Brain microvascular endothelial cell (primary cell): ENCODE results near the gene SPIRE1.

Source experiments
- DNase-seq: peaks from one replicate; pipeline ENCODE4 v3.0.0-alpha.2; 2020
- H3K27ac ChIP-seq: fragments of 250-450 bp; sonication (Bioruptor Pico); 2 replicates; pipeline ENCODE4 v1.5.1; 2020; ENCODE audit warnings: mild to moderate bottlenecking, moderate library complexity
- H3K27me3 ChIP-seq: fragments of 250-450 bp; sonication (Bioruptor Pico); replicated peaks from 2 replicates; pipeline ENCODE4 v1.5.1; 2020; ENCODE audit warnings: mild to moderate bottlenecking
- H3K36me3 ChIP-seq: fragments of 250-450 bp; sonication (Bioruptor Pico); replicated peaks from 2 replicates; pipeline ENCODE4 v1.5.1; 2020; ENCODE audit warnings: mild to moderate bottlenecking
- H3K4me3 ChIP-seq: 2 replicates; pipeline ENCODE4 v1.5.1; 2011; ENCODE audit warnings: low read depth, mild to moderate bottlenecking, control low read depth, low read length, moderate library complexity
- CTCF ChIP-seq: IDR thresholded peaks from 2 replicates; pipeline ENCODE4 v1.5.1; 2011; ENCODE audit warnings: low read depth, mild to moderate bottlenecking, moderate library complexity, low read length, control low read depth, inconsistent platforms; ENCODE audit errors: missing control alignments
- in situ Hi-C: cut with HindIII; loops from 2 replicates; pipeline ENCODE4 v1.10.0; 2017; ENCODE audit warnings: low sequenced_read_pairs, low pct_ligation_motif_present

The SPIRE1 gene

GRCh38 chr18:12699747-12700146 is 41.8 kb upstream of the SPIRE1 start:
- no peaks in the 10 kb centered on the region for H3K36me3 ChIP-seq
- TF ChIP-seq CTCF: no peak
- H3K27me3 ChIP-seq: no peaks in the 10 kb centered on the region
- no peak overlapping the region for H3K4me3 ChIP-seq
- H3K27ac ChIP-seq: no peak overlapping the region
- in situ Hi-C loops: no loop called here
- DNase-seq: no peak

- Histone ChIP-seq H3K27ac (no peak overlapping the region), H3K36me3 (no peaks in the 10 kb centered on the region), H3K27me3 (no peaks in the 10 kb centered on the region), H3K4me3 (no peak overlapping the region)
- in situ Hi-C loops: no loop called here
- TF ChIP-seq CTCF: no peak
- no peak for DNase-seq
These were observed 36.1 kb upstream of the SPIRE1 start for GRCh38 chr18:12694032-12694431.

- TF ChIP-seq CTCF: no peak
- no peak overlapping the region for H3K4me3 ChIP-seq
- H3K27me3 ChIP-seq: no peaks in the 10 kb centered on the region
- H3K36me3 ChIP-seq: no peaks in the 10 kb centered on the region
- in situ Hi-C loops: no loop called here
- DNase-seq: no peak
- H3K27ac ChIP-seq: no peak overlapping the region
These were observed 34.3 kb upstream of the SPIRE1 start for GRCh38 chr18:12692206-12692605.

GRCh38 chr18:12689256-12689850 is 31.4 kb upstream of the SPIRE1 start:
- Histone ChIP-seq H3K27me3 (no peaks in the 10 kb centered on the region), H3K36me3 (no peaks in the 10 kb centered on the region), H3K4me3 (no peak overlapping the region), H3K27ac (no peak overlapping the region)
- no peak for TF ChIP-seq CTCF
- DNase-seq: no peak
- in situ Hi-C loops: no loop called here

- Histone ChIP-seq H3K27me3 (no peaks in the 10 kb centered on the region), H3K36me3 (no peaks in the 10 kb centered on the region), H3K4me3 (no peak overlapping the region), H3K27ac (no peak overlapping the region)
- in situ Hi-C loops: no loop called here
- peak; percentile 44 for TF ChIP-seq CTCF
- peak; percentile 23 for DNase-seq
These were observed 28.2 kb upstream of the SPIRE1 start for GRCh38 chr18:12686100-12686499.

GRCh38 chr18:12679183-12679786 is 21.4 kb upstream of the SPIRE1 start:
- H3K4me3 ChIP-seq: no peak overlapping the region
- H3K36me3 ChIP-seq: peaks cover 2% of the 10 kb centered on the region
- no peak overlapping the region for H3K27ac ChIP-seq
- H3K27me3 ChIP-seq: no peaks in the 10 kb centered on the region
- in situ Hi-C loops: no loop called here
- peak; percentile 48 for DNase-seq
- no peak for TF ChIP-seq CTCF
